Measurements from ENCODE around the gene CCL14.

The CCL14 gene

GRCh38 chr17:35988164-35988563, 1.6 kb upstream of the CCL14 start:
- no peak for DNase-seq (ENCODE audit: low read depth)

- DNase-seq (ENCODE audit: low read depth): no peak
These were observed 2.4 kb downstream of the CCL14 start for GRCh38 chr17:35984140-35984539.

GRCh38 chr17:35982409-35983191, 3.9 kb downstream of the CCL14 start:
- no peak for DNase-seq (ENCODE audit: low read depth)

GRCh38 chr17:35981908-35982330, 4.6 kb downstream of the CCL14 start:
- no peak for DNase-seq (ENCODE audit: low read depth)

- DNase-seq (ENCODE audit: low read depth): no peak
These were observed 5.3 kb downstream of the CCL14 start, which contains the start of gene CCL16 for GRCh38 chr17:35981246-35981645. TSS of gene CCL16 (minus strand) at chr17:35981497. CDS start at chr17:35981420, 77 bp downstream.

GRCh38 chr17:35978346-35978745, 8.2 kb downstream of the CCL14 start:
- DNase-seq (ENCODE audit: low read depth): no peak

- DNase-seq (ENCODE audit: low read depth): no peak
These were observed 9.0 kb downstream of the CCL14 start for GRCh38 chr17:35977509-35977908.

GRCh38 chr17:35973333-35974260, 12.9 kb downstream of the CCL14 start:
- DNase-seq (ENCODE audit: low read depth): peak; percentile 13

GRCh38 chr17:35972945-35973332, 13.6 kb downstream of the CCL14 start:
- no peak for DNase-seq (ENCODE audit: low read depth)

GRCh38 chr17:35972535-35972934, 14.0 kb downstream of the CCL14 start:
- no peak for DNase-seq (ENCODE audit: low read depth)

- no peak for DNase-seq (ENCODE audit: low read depth)
These were observed 14.5 kb downstream of the CCL14 start for GRCh38 chr17:35972066-35972465.

GRCh38 chr17:35969558-35970380, 16.8 kb downstream of the CCL14 start:
- peak; percentile 66 for DNase-seq (ENCODE audit: low read depth)

GRCh38 chr17:35968520-35969054, 17.9 kb downstream of the CCL14 start:
- no peak for DNase-seq (ENCODE audit: low read depth)

GRCh38 chr17:35965272-35965671, 21.3 kb downstream of the CCL14 start:
- DNase-seq (ENCODE audit: low read depth): no peak

GRCh38 chr17:35963663-35964062, 22.9 kb downstream of the CCL14 start:
- no peak for DNase-seq (ENCODE audit: low read depth)

- DNase-seq (ENCODE audit: low read depth): no peak
These were observed 32.8 kb downstream of the CCL14 start for GRCh38 chr17:35953720-35954119.

- DNase-seq (ENCODE audit: low read depth): no peak
These were observed 37.1 kb downstream of the CCL14 start for GRCh38 chr17:35949401-35949800.

GRCh38 chr17:35948092-35948491, 38.4 kb downstream of the CCL14 start:
- no peak for DNase-seq (ENCODE audit: low read depth)

GRCh38 chr17:35947156-35947585, 39.4 kb downstream of the CCL14 start:
- DNase-seq (ENCODE audit: low read depth): peak; percentile 18

- no peak for DNase-seq (ENCODE audit: low read depth)
These were observed 42.4 kb downstream of the CCL14 start for GRCh38 chr17:35944151-35944550.

GRCh38 chr17:35943537-35943936, 43.0 kb downstream of the CCL14 start, which contains the start of gene LYZL6:
TSS of gene LYZL6 (minus strand) at chr17:35943713. CDS start at chr17:35939356, 4,357 bp downstream.
- no peak for DNase-seq (ENCODE audit: low read depth)
